ENCODE data around the gene KCNAB1.

The KCNAB1 gene

GRCh38 chr3:156371701-156372100, 251.3 kb downstream of the KCNAB1 start:
- DNase-seq (ENCODE audit: low spot score) = no peak

- no peak for DNase-seq (ENCODE audit: low spot score)
Observed at GRCh38 chr3:156373095-156373494, 252.7 kb downstream of the KCNAB1 start.

GRCh38 chr3:156373654-156374053, 253.3 kb downstream of the KCNAB1 start:
- no peak for DNase-seq (ENCODE audit: low spot score)

DNA sequence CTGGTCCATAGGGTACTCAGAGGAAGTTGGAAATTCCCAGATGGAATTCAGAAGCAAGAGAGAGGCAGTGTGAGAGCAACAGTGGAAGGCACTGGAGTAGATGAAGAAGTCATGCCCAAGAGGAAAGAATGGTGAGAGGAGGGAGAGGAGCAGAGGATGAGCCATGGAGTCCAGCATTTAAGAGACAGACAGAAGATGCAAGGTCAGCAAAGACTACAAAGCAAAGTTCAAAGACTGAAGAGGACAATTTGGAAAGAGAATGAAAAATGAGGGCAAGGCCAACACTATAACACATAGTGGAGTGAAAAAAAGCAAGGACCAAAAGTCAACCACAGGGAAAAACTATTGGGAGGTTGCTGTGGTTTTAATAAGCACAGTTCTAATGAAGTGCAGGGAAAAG, 255.8 kb downstream of the KCNAB1 start:
- DNase-seq (ENCODE audit: low spot score) = no peak

DNA sequence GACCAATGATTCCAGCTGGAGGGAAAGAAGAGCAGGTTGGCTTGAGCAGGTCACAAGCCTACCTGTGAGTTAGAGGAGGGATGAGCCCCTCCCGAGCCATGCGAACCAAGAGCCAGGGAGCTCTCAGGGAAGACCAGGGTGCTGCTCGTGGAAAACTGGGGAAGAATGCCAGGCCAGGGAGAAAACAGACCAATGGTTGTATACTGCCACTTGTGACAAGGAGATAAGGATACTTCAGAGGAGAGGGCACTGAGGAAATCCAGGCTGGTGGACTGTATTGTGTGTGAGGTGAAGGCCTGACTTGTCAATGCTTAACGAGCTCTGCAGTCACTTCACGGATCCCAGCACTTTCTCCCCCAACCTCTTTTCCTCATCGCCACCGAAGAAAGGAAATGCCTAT, 256.9 kb downstream of the KCNAB1 start:
- no peak for DNase-seq (ENCODE audit: low spot score)

DNA sequence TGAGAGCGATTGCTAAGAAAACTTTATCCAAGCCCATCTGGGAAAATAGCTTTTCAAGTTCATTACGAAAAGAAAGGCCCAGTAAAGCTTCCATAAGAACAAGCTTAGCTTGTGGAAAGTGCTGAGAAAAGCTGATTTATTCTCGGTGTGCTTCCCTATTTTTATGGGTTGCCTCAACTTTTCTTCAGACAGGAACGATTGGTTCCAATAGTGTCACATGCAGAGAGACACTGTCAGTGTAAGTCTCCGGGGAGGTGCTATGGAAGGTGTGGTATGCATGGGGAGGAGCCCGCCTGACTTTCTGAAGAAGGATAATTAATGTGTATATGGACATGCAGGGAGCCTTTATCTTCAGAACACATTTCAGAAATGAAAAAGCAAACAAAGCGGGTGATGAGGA, 257.3 kb downstream of the KCNAB1 start:
- no peak for DNase-seq (ENCODE audit: low spot score)

DNA sequence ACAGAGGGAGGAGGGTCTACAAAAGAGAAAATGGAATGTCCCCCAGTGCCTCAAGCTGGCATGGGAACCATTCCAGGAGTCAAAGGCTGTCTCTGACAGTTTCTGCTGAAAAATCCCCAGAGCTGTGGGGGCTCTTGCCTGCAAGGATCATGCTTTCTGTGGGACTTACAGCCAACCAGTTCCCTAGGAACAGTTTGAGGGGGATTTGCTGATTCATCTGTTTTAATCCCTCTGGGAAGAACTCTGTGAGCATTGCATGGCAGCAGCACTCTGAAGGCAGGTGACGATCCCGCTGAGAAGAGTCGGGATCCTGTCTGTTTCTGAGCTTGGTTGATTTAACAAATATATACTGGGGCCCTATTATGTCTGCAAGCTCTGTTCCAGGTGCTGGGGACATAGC, 258.5 kb downstream of the KCNAB1 start:
- no peak for DNase-seq (ENCODE audit: low spot score)

DNA sequence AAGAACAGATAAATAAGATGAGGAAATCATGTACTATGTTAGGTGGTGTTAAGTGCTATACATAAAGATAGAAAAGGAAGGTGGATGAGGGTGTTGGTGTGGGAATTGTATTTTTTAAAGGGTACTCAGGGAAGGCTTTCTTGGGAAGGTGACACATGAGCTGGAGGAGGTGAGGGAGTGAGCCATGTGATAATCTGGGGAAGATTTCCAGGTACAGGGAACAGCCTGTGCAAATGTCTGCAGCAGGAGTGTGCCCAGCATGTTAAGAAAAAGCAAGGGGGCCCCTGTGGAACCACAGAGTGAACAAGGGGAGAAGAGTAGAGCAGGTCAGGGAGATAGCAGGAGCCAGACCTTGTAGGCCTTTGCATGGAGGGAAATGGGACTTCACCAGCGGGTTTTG, 258.9 kb downstream of the KCNAB1 start:
- no peak for DNase-seq (ENCODE audit: low spot score)

DNA sequence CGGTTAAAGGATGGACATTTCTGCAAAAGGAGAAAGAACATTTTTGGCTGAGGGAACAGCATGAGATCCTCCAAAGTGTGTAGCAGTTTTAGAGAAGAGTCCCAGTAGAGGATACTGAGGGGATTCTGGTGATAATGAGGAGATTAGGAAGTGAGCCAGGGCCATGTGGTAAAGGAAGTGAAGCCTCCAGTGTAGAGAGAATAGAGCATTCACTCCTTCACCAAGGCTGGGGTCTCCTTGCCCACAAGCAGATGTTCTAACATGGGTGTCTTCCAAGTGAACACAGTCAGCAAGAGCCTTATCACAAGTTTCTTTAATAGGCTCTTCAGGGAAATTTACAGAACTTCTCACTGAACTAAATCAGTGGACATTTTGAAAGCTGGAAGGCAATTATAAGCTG, 260.9 kb downstream of the KCNAB1 start:
- DNase-seq (ENCODE audit: low spot score) = no peak

- DNase-seq (ENCODE audit: low spot score) = peak; percentile 31
Observed at GRCh38 chr3:156382458-156383346, 262.3 kb downstream of the KCNAB1 start.

DNA sequence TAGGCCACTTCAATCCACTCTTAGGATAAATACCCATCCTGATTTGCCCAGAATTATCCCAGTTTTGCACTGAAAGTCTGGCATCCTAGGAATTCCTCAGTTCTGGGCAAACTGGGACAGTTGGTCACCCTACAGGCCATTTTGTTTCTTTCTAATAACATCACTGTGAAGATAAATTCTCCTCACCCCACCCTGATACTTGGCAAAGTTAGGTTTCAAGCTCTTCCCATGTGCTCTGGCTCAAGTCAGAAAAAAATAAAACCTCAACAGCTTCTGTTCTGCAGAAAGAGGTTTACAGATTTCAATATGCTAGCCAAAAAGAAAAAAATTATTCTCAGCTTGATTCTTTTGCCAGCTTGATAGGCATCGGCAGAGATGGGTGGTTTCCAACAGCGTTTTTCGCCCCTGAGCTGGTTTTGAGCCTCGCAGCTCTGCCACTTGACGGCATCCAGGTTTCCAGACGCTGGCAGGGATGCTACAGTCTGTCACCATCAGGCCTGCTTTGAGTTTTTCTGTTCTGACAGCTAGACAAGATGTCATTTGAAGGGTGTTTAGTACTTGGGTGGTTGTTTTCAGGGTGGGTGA, 263.2 kb downstream of the KCNAB1 start:
- DNase-seq (ENCODE audit: low spot score) = no peak

- no peak for DNase-seq (ENCODE audit: low spot score)
Observed at GRCh38 chr3:156388497-156389448, 268.4 kb downstream of the KCNAB1 start.

DNA sequence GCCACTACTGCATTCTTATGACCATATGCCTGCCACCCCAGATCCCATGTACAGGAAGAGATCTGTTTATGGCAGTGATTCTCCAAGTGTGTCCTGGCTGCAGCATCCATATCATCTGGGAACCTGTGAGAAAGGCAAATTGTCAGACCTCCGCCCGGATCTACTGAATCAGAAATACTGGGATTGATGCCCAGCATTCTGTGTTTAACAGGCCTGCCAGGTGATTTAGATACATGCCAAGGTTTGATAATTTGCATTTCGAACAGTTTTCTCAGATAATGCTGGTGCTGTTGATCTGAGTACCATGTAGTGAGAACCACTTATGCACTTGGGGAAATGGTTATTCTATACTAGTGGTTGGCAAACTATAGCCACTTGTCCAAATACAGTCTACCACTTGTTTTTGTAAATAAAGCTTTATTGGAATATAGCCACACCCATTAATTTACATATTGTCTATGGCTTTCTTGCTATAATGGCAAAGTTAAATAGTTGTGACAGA, 269.1 kb downstream of the KCNAB1 start:
- no peak for DNase-seq (ENCODE audit: low spot score)

DNA sequence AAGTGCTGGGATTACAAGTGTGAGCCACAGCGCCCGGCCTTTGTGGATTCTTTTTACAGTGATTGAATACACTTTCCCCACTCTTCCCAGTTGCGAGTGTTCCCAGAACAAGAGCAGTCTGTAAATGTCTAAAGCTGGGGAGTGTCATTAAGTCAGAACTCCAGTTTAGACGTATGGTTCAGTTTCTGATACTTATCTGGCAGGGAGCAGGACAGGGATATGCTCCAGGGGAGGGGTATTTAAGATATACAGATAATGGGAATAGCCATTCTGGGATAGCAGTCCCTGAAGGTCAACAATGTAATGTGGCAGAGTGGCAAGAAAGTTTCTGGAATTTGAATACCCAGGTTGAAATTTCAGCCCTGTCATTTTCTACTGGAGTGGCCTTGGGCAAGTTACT, 270.5 kb downstream of the KCNAB1 start:
- no peak for DNase-seq (ENCODE audit: low spot score)

DNA sequence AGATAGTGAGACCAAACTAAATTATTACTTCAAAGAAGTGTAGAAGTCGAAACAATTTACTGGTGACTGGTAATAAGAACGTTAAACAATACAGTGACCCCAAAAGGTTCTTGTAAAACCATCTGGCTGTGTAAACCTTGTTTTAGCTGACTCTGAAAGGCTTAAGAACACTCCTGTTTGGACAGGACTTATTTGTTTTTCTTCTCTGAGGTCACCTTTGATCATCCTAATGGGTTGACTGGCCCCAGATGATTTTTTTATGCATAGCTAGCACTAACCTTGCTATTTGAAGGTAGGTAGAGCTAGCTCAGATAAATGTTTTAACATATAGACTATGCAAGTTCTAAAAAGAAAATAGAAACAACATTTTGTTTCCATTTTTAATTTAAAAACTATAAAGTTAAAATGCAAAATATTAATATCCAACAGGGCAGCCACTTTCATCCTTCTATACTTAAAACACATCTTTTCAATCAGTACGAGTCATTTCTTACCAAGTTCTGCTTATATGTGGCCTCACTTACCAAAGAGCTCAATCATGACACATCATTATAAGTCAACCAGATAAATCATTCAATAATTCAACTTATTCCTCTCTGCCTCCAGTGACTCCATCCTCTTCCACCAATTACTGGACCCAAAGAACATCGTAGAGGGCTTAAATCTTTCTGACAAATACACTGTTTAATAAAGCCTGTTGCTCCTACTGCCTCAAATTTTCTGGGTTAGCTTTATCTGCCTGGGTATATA, 275.8 kb downstream of the KCNAB1 start:
- DNase-seq (ENCODE audit: low spot score) = no peak

DNA sequence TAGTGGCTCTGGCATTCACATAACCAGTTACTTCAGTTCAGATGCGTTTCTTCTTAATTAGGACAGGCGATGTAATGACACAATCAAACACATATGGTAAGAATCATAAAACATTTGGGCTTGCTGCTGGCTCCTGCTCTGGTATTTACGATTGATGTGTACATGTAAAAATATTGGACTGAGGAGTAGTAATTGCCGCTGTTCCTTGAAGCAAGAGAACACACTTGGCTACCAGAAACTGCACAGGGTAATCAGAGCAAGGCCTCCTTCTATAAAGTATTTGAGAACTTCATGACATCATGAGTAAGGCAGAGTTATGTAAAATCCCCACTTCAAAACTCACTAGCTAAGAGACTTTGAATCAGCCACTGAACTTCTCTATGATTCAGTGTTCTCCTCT, 276.5 kb downstream of the KCNAB1 start:
- no peak for DNase-seq (ENCODE audit: low spot score)

- no peak for DNase-seq (ENCODE audit: low spot score)
Observed at GRCh38 chr3:156397534-156397933, 277.2 kb downstream of the KCNAB1 start.

DNA sequence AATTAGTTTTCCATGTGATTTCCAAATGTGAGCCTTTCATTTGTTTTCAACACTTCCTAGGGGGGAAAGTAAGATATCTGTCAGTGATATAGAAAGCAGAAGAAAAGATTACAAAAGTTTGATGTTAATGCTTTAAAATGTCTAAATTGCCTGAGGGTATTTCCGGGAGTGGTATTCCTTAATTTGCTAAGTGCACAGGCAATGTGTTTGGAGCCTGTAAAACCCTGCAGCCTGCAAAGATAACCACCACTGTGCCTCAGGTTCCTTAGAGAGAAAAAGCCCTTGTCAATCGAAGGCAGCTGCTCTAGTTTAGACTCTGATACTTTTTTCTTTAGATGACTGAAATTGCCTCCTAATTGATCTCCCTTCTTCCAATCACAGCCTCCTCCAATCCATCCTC, 279.7 kb downstream of the KCNAB1 start:
- DNase-seq (ENCODE audit: low spot score) = no peak

GRCh38 chr3:156400735-156401134, 280.4 kb downstream of the KCNAB1 start:
- DNase-seq (ENCODE audit: low spot score) = no peak

GRCh38 chr3:156404217-156404616, 283.8 kb downstream of the KCNAB1 start:
- DNase-seq (ENCODE audit: low spot score) = no peak

- no peak for DNase-seq (ENCODE audit: low spot score)
Observed at GRCh38 chr3:156406393-156406792, 286.0 kb downstream of the KCNAB1 start.
